Measurements from ENCODE around the gene PRKD2. TPM values are rescaled to one million over a fixed set of nuclear protein-coding genes. Genes with fewer than 3 reads are reported as not detected.

Gene PRKD2
- total RNA-seq, 1 experiment from 2014 or later, result 45.4 TPM

GRCh38 chr19:46656541-46656940 lies 60.4 kb downstream of the PRKD2 start:
- H3K27me3 Mint-ChIP-seq (ENCODE audit: insufficient read depth, unreplicated experiment), result peaks cover 12% of the 10 kb centered on the region
- H3K4me3 Mint-ChIP-seq (ENCODE audit: unreplicated experiment), result no peak overlapping the region
- H3K36me3 ChIP-seq (ENCODE audit: control insufficient read depth, insufficient read depth, low read length), result no peaks in the 10 kb centered on the region
- POLR2A ChIA-PET, result no interaction called here
- no peaks in the 10 kb centered on the region; the same call in 1 of the 2 replicates for H3K27me3 ChIP-seq (replicated peaks; ENCODE audit: control insufficient read depth, insufficient read depth, low read length)
- BruUV-seq (replicated peaks), result no TSS peak
- CTCF ChIA-PET, result interaction anchor here (0.6 kb wide), 1 partner anchor 793 kb away, joined by 6 read pairs; the partner anchor contains the start of gene SYMPK
- no peak for TF ChIP-seq CTCF (IDR thresholded peaks at IDR 0.05; ENCODE audit: insufficient read depth in 1 of 2, low read depth in 1 of 2, low read length in 1 of 2, severe bottlenecking in 1 of 2, unreplicated experiment in 1 of 2)
- H3K27ac Mint-ChIP-seq (ENCODE audit: unreplicated experiment), result no peak overlapping the region
- DNase-seq, result no peak
- H3K4me1 Mint-ChIP-seq (ENCODE audit: low read depth, unreplicated experiment), result peaks cover 7% of the 10 kb centered on the region
- peaks cover 11% of the 10 kb centered on the region; the same call in 1 of the 2 replicates for H3K4me1 ChIP-seq
- H3K9me3 Mint-ChIP-seq (ENCODE audit: unreplicated experiment), result no peaks in the 10 kb centered on the region
- intact Hi-C loops (cut with micrococcal nuclease; ENCODE audit: unreplicated experiment), result no loop called here
- peaks cover 12% of the 10 kb centered on the region for H3K36me3 Mint-ChIP-seq (ENCODE audit: insufficient read depth, unreplicated experiment)
- no peaks in the 10 kb centered on the region for H3K9me3 ChIP-seq
- H3K4me3 ChIP-seq (ENCODE audit: low read depth, low read length), result no peak overlapping the region

- peaks cover 9% of the 10 kb centered on the region for H3K27me3 Mint-ChIP-seq (ENCODE audit: insufficient read depth, unreplicated experiment)
- H3K36me3 Mint-ChIP-seq (ENCODE audit: insufficient read depth, unreplicated experiment), result peaks cover 5% of the 10 kb centered on the region
- CTCF ChIA-PET, result no interaction called here
- no peak overlapping the region for H3K4me3 Mint-ChIP-seq (ENCODE audit: unreplicated experiment)
- no peak for TF ChIP-seq CTCF (IDR thresholded peaks at IDR 0.05; ENCODE audit: insufficient read depth in 1 of 2, low read depth in 1 of 2, low read length in 1 of 2, severe bottlenecking in 1 of 2, unreplicated experiment in 1 of 2)
- Histone ChIP-seq H3K27me3 (replicated peaks; ENCODE audit: control insufficient read depth, insufficient read depth, low read length) (no peaks in the 10 kb centered on the region), H3K4me1 (peaks cover 8% of the 10 kb centered on the region; the same call in 1 of the 2 replicates), H3K4me3 (ENCODE audit: low read depth, low read length) (no peak overlapping the region), H3K36me3 (ENCODE audit: control insufficient read depth, insufficient read depth, low read length) (no peaks in the 10 kb centered on the region), H3K9me3 (no peaks in the 10 kb centered on the region)
- BruUV-seq (replicated peaks), result no TSS peak
- DNase-seq, result no peak
- intact Hi-C loops (cut with micrococcal nuclease; ENCODE audit: unreplicated experiment), result no loop called here
- no peaks in the 10 kb centered on the region for H3K9me3 Mint-ChIP-seq (ENCODE audit: unreplicated experiment)
- H3K4me1 Mint-ChIP-seq (ENCODE audit: low read depth, unreplicated experiment), result peaks cover 3% of the 10 kb centered on the region
- POLR2A ChIA-PET, result no interaction called here
- H3K27ac Mint-ChIP-seq (ENCODE audit: unreplicated experiment), result no peak overlapping the region
Measured at GRCh38 chr19:46654621-46655152, 62.2 kb downstream of the PRKD2 start.

GRCh38 chr19:46650445-46650844 lies 66.5 kb downstream of the PRKD2 start:
- BruUV-seq (replicated peaks), result no TSS peak
- POLR2A ChIA-PET, result no interaction called here
- intact Hi-C loops (cut with micrococcal nuclease; ENCODE audit: unreplicated experiment), result no loop called here
- Histone ChIP-seq H3K4me1 (no peaks in the 10 kb centered on the region), H3K36me3 (ENCODE audit: control insufficient read depth, insufficient read depth, low read length) (no peaks in the 10 kb centered on the region), H3K27me3 (replicated peaks; ENCODE audit: control insufficient read depth, insufficient read depth, low read length) (no peaks in the 10 kb centered on the region), H3K9me3 (no peaks in the 10 kb centered on the region), H3K4me3 (ENCODE audit: low read depth, low read length) (no peak overlapping the region)
- TF ChIP-seq CTCF (IDR thresholded peaks at IDR 0.05; ENCODE audit: insufficient read depth in 1 of 2, low read depth in 1 of 2, low read length in 1 of 2, severe bottlenecking in 1 of 2, unreplicated experiment in 1 of 2), result no peak
- Mint-ChIP-seq H3K36me3 (ENCODE audit: insufficient read depth, unreplicated experiment) (peaks cover 5% of the 10 kb centered on the region), H3K27me3 (ENCODE audit: insufficient read depth, unreplicated experiment) (no peaks in the 10 kb centered on the region), H3K27ac (ENCODE audit: unreplicated experiment) (peak overlapping the region; percentile 15), H3K4me1 (ENCODE audit: low read depth, unreplicated experiment) (no peaks in the 10 kb centered on the region), H3K9me3 (ENCODE audit: unreplicated experiment) (no peaks in the 10 kb centered on the region), H3K4me3 (ENCODE audit: unreplicated experiment) (no peak overlapping the region)
- CTCF ChIA-PET, result interaction anchor here (1.0 kb wide), 1 partner anchor 11 kb away, joined by 3 read pairs; the partner anchor contains the start of gene DACT3
- DNase-seq, result no peak
